ENCODE results near the gene HNRNPDL. TPM values are rescaled to one million over a fixed set of nuclear protein-coding genes. Genes with fewer than 3 reads are reported as not detected.

The HNRNPDL gene
- total RNA-seq, 2 experiments from 2014 or later, result 430 to 465 TPM

DNA sequence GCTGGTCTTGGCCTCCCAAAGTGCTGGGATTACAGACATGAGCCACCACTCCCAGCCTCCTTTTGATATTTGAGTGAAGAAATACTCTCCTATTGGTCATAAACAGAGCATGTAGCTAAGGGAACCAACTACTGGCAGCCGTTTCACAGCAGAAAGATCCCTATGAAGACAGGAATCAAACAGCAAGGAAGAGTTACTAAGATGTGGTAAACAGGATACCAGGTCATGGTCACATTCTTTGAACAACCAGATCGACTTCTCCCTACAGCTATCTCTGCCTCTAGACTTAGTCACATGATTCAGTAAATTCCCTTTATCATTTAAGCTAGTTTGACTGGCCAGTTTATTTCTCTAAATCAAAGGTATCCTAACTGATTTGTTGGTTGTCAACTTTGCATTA lies 47.5 kb downstream of the HNRNPDL start:
- Mint-ChIP-seq H3K9me3 (peaks cover under 1% of the 10 kb centered on the region), H3K27me3 (no peaks in the 10 kb centered on the region), H3K27ac (no peak overlapping the region), H3K4me3 (no peak overlapping the region), H3K36me3 (peaks cover 15% of the 10 kb centered on the region), H3K4me1 (peaks cover 9% of the 10 kb centered on the region)
- no peak for DNase-seq

DNA sequence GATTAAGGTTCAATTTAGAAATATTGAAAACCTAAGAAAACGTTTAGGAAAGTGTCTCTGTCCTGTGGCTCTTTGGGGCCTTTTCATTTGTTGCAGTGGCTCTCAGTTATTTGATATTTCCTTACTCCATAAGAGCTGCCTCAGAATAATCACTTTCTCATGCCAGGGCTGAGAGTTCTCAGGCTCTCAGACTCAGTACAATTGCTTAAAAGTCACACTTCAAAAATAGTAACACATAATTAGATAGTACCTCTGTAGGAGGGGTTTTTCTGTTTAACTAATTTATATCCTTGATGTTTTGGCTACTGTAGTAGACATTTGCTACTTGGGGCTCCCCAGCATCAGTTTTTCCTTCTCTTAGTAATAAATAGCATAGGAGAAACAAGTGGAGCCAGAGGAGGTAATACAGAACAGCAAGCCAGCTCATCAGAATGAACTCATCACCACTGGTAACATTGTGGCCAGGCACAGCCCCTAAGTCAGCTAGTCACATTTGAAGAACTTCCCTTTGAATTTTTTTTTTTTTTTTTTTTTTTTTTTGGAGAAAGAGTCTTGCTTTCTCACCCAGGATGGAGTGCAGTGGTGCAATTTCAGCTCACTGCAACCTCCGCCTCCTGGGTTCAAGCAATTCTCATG lies 48.5 kb downstream of the HNRNPDL start:
- peaks cover 2% of the 10 kb centered on the region for H3K9me3 Mint-ChIP-seq
- H3K4me1 Mint-ChIP-seq, result peaks cover 10% of the 10 kb centered on the region
- H3K36me3 Mint-ChIP-seq, result peaks cover 21% of the 10 kb centered on the region
- no peak overlapping the region for H3K27ac Mint-ChIP-seq
- H3K4me3 Mint-ChIP-seq, result no peak overlapping the region
- no peak for DNase-seq
- H3K27me3 Mint-ChIP-seq, result no peaks in the 10 kb centered on the region

DNA sequence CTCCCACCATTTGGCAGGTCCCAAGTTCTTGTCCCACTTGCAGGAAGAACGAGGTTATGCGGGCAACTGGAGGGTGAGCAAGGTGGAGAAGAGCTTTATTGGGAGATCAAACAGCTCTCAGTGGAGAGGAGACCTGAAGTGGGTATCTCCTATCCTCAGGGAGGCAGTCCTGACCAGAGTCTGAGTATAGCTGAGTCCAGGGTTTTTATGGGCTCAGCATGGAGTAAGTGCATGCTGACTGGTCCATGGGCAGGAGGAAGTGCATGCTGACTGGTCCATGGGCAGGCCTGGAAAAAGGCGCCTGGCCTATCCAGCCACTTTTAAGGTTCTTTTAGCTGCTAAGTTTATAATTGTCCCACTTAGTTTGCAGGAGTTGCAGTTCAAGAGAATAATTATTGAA lies 49.0 kb downstream of the HNRNPDL start:
- Mint-ChIP-seq H3K27ac (no peak overlapping the region), H3K9me3 (peaks cover 4% of the 10 kb centered on the region), H3K4me3 (no peak overlapping the region), H3K4me1 (peaks cover 14% of the 10 kb centered on the region), H3K36me3 (peaks cover 26% of the 10 kb centered on the region), H3K27me3 (no peaks in the 10 kb centered on the region)
- no peak for DNase-seq

DNA sequence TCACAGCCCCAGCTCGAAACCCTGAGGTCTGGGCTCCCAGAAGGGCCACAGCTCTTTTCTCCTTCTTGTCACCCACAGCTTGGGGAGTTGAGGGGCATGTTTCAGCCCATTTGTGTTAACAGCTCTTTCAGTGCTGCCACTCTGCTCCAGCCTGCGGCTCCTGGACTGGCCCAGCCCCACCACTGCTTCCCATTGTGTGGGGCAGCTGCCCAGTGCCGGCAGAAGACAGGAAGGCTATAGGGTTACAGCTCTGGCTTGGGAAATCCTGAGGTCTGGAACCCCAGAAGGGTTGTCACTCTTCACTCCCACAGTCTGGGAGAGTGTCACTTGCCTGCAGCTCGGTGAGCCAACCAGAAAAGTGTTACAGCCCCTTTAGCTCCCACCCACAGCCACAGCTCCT lies 49.4 kb downstream of the HNRNPDL start:
- Mint-ChIP-seq H3K27me3 (no peaks in the 10 kb centered on the region), H3K36me3 (peaks cover 30% of the 10 kb centered on the region), H3K27ac (no peak overlapping the region), H3K9me3 (peaks cover 4% of the 10 kb centered on the region), H3K4me1 (peaks cover 18% of the 10 kb centered on the region), H3K4me3 (no peak overlapping the region)
- DNase-seq, result no peak

DNA sequence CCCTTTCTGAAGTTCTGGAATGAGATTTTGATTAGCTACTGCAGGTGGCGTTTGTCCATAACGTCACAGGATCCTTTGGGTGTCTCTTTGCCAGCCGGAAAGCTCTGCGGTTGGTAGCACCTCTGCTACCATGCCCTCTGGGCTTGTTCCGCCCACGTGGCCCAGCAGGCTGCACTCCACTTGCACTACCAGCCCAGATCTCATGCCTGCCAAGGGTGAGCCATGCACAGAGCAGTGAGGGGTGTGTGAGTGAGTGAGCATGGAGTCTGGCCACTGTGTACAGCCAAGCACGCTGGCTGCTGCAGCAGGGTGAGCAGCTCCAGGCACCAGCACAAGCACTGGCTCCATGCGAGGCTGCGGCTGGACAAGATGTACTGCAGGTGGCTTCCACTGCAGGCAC lies 49.9 kb downstream of the HNRNPDL start:
- Mint-ChIP-seq H3K27me3 (no peaks in the 10 kb centered on the region), H3K4me1 (peaks cover 21% of the 10 kb centered on the region), H3K36me3 (peaks cover 33% of the 10 kb centered on the region)

DNA sequence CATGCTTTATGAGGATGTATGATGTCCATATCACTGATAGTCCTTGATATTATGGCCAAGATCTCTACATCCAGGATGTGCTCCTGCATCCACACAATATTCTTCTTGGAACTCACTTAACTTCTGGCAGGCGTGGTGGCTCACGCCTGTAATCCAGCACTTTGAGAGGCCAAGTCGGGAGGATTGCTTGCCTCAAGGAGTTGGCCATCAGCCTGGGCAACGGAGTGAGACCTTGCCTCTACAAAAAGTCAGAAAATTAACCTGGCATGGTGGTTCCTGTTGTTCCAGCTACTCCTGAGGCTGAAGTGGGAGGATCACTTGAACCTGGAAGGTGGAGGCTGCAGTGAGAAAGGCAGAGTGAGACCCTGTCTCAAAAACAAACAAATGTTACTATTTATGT lies 54.2 kb downstream of the HNRNPDL start:
- Mint-ChIP-seq H3K4me1 (peaks cover 16% of the 10 kb centered on the region), H3K27ac (no peak overlapping the region)

More for the DNA sequence above, 49.9 kb downstream of the HNRNPDL start:
- Mint-ChIP-seq H3K4me3 (no peak overlapping the region), H3K9me3 (peaks cover 4% of the 10 kb centered on the region), H3K27ac (no peak overlapping the region)
- DNase-seq, result no peak

DNA sequence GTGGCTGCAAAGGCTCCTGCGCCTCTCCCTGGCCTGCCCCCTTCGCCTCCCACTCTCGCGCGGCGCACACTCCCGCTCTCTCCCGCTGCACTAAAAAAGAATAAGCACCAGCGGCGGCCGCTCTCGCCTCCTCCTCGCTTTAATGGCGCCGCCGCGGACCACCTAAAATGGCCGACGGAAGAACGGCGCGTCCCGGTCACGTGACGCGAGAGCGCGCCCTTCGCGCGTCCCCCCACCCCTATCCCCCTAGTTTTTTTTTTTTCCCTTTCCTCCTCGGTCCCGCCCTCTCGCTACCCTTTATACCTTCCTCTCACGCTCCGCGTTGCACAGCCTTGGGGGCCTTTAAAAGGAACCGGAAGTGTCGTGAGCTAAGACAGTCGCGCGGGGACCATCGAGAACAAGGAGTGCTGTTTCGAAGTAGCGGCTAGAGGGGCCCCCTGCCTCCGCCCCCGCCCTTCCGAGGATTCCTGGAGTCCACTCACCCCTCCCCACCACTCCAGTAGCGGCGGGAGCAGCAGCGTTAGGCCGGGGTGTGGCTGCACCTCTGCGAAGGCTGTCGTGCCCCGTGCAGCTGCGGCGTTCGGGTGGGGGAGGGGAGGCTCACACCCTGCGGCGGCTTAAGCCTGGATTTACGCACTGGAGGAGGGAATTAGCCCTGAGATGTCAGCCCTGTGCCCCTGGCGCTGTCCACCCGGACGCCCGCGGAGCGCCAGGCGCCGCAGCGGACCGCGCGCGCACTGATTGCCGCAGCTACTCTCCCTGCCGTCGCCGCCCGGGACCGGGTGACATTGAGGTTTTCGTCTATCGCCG lies 56.2 kb downstream of the HNRNPDL start, which contains the start of gene HNRNPD:
TSS of gene HNRNPD (minus strand) at position 176 of the 810 bp plus-strand sequence. CDS start 313 bp downstream, outside the sequence.
- peak within 1 kb of the TSS; percentile 97 for H3K4me3 Mint-ChIP-seq
- peak; percentile 95 for DNase-seq
- H3K27me3 Mint-ChIP-seq, result peaks cover 11% of the 10 kb centered on the region
- peak within 1 kb of the TSS; percentile 98 for H3K27ac Mint-ChIP-seq
- H3K36me3 Mint-ChIP-seq, result peaks cover 68% of the 10 kb centered on the region
- peaks cover 36% of the 10 kb centered on the region for H3K4me1 Mint-ChIP-seq
- peaks cover 4% of the 10 kb centered on the region for H3K9me3 Mint-ChIP-seq

More for the DNA sequence above, 54.2 kb downstream of the HNRNPDL start:
- peak overlapping the region; percentile 97 for H3K4me3 Mint-ChIP-seq
- H3K36me3 Mint-ChIP-seq, result peaks cover 58% of the 10 kb centered on the region
- DNase-seq, result no peak
- peaks cover 11% of the 10 kb centered on the region for H3K27me3 Mint-ChIP-seq
- peaks cover 4% of the 10 kb centered on the region for H3K9me3 Mint-ChIP-seq

DNA sequence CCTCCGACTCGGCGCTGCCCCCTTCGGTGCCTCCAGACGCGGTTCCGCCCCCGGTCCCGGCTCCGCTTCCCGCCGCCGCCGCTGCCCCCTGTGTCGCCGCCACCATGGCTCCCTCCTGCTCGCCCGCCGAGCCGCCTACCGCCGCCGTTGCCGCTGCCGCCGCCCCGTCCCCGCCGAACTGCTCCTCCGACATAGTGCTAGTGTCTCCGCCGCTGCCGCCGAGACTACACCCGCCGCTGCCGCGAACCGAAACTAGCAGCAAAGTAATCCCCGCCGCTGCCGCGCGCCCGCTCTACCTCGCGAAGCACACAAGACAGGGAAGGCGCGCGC lies 56.8 kb downstream of the HNRNPDL start:
- H3K4me3 Mint-ChIP-seq, result peak overlapping the region; percentile 97
- peaks cover 4% of the 10 kb centered on the region for H3K9me3 Mint-ChIP-seq
- peaks cover 42% of the 10 kb centered on the region for H3K4me1 Mint-ChIP-seq

More for the DNA sequence above, 56.8 kb downstream of the HNRNPDL start:
- DNase-seq, result no peak
- peaks cover 72% of the 10 kb centered on the region for H3K36me3 Mint-ChIP-seq
- H3K27ac Mint-ChIP-seq, result peak overlapping the region; percentile 98
- peaks cover 11% of the 10 kb centered on the region for H3K27me3 Mint-ChIP-seq

Other genes starting within 250 kb of the HNRNPDL start
- gene HNRNPD, start 56.5 kb downstream of the HNRNPDL start, total RNA-seq, result 100 to 1,000 TPM; 495 to 535 TPM
- gene ENOPH1, start 128 bp upstream of the HNRNPDL start, total RNA-seq, result 10 to 100 TPM; 71.4 to 73.1 TPM
- not detected for gene TMEM150C, start 131.5 kb upstream of the HNRNPDL start, total RNA-seq